PFSK-1 (cell line): ENCODE data around the gene ZNF362.

Experiments used
- FOXP2 ChIP-seq: optimal IDR thresholded peaks from 2 replicates; pipeline ENCODE3; 2011; ENCODE audit warnings: borderline replicate concordance, control low read depth, inconsistent platforms; ENCODE audit not compliant: insufficient read depth; ENCODE audit errors: extremely low read length, extremely low read depth
- POLR2AphosphoS5 ChIP-seq: IDR thresholded peaks from 2 replicates; pipeline ENCODE4 v1.6.1; 2012; ENCODE audit warnings: low read depth, mild to moderate bottlenecking, control low read depth, low read length, moderate library complexity
- REST ChIP-seq, 2 experiments: IDR thresholded peaks; 2 replicates each; pipeline versions ENCODE4 v1.6.1 to v1.8.0; 2011 to 2012; ENCODE audit warnings: low read depth in 2 of 2, low read length in 2 of 2, control low read depth in 1 of 2, inconsistent platforms in 1 of 2, mild to moderate bottlenecking in 1 of 2, moderate library complexity in 1 of 2; ENCODE audit not compliant: insufficient read depth in 1 of 2
- SIN3A ChIP-seq: IDR thresholded peaks from 2 replicates; pipeline ENCODE4 v1.6.1; 2012; ENCODE audit warnings: mild to moderate bottlenecking, low read length, moderate library complexity, borderline replicate concordance; ENCODE audit not compliant: insufficient read depth
- TAF1 ChIP-seq: IDR thresholded peaks from 2 replicates; pipeline ENCODE4 v1.6.1; 2012; ENCODE audit warnings: low read length, control low read depth, borderline replicate concordance; ENCODE audit not compliant: insufficient read depth

ZNF362 gene

GRCh38 chr1:33338048-33338439 is 81.8 kb downstream of the ZNF362 start:
- TF ChIP-seq POLR2AphosphoS5 (no peak), TAF1 (no peak), SIN3A (no peak), FOXP2 (no peak), REST (IDR thresholded peaks at IDR 0.05; ENCODE audit: insufficient read depth in 1 of 2, low read depth in 2 of 2, low read length in 2 of 2) (no peak)

GRCh38 chr1:33338440-33339211 is 82.3 kb downstream of the ZNF362 start:
- TF ChIP-seq REST (IDR thresholded peaks at IDR 0.05; ENCODE audit: insufficient read depth in 1 of 2, low read depth in 2 of 2, low read length in 2 of 2) (no peak), SIN3A (peak; percentile 41; the same call in 1 of the 2 replicates), POLR2AphosphoS5 (no peak), FOXP2 (no peak), TAF1 (peak; percentile 24; the same call in 1 of the 2 replicates)

- TF ChIP-seq FOXP2 (no peak), REST (IDR thresholded peaks at IDR 0.05; ENCODE audit: insufficient read depth in 1 of 2, low read depth in 2 of 2, low read length in 2 of 2) (no peak), TAF1 (no peak), POLR2AphosphoS5 (no peak), SIN3A (no peak)
Observed at GRCh38 chr1:33339413-33339812, 83.1 kb downstream of the ZNF362 start.

- TF ChIP-seq FOXP2, result no peak
- TF ChIP-seq POLR2AphosphoS5, result no peak
- no peak for TF ChIP-seq REST (IDR thresholded peaks at IDR 0.05; ENCODE audit: insufficient read depth in 1 of 2, low read depth in 2 of 2, low read length in 2 of 2)
- no peak for TF ChIP-seq SIN3A
- no peak for TF ChIP-seq TAF1
Observed at GRCh38 chr1:33341190-33341589, 84.9 kb downstream of the ZNF362 start.
